ENCODE data around the gene MRPL38. TPM values are rescaled to one million over a fixed set of nuclear protein-coding genes. Genes with fewer than 3 reads are reported as not detected.

Gene MRPL38
- total and polyA plus RNA-seq, 2 donors from 2014 or later = 89.8 to 114 TPM

DNA sequence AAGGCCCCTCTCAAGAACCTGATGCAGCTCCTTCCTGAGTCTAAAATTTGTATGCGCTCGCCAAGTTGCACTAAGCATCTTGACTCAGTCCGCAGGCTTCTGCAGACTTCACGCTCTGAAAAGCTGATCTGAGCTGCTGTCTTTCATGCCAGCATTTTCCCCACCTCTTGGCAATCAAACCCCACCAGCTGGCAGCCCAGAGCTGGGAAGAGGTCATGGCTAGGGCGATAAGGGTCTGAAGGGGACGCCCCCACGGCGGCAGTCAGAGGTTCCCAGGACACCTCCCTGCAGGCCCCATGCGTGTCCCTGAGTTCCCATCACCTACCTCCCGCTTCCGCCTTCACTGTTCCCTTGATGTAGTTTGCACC lies 55.4 kb downstream of the MRPL38 start:
- peaks cover 0 to 45% (median 19%) of the 10 kb centered on the region in 3 donors for H3K4me1 ChIP-seq (ENCODE audit: control insufficient read depth in 2 of 3, insufficient read depth in 2 of 3, low read depth in 1 of 3, low read length in 3 of 3)
- TF ChIP-seq, protein P1, sequence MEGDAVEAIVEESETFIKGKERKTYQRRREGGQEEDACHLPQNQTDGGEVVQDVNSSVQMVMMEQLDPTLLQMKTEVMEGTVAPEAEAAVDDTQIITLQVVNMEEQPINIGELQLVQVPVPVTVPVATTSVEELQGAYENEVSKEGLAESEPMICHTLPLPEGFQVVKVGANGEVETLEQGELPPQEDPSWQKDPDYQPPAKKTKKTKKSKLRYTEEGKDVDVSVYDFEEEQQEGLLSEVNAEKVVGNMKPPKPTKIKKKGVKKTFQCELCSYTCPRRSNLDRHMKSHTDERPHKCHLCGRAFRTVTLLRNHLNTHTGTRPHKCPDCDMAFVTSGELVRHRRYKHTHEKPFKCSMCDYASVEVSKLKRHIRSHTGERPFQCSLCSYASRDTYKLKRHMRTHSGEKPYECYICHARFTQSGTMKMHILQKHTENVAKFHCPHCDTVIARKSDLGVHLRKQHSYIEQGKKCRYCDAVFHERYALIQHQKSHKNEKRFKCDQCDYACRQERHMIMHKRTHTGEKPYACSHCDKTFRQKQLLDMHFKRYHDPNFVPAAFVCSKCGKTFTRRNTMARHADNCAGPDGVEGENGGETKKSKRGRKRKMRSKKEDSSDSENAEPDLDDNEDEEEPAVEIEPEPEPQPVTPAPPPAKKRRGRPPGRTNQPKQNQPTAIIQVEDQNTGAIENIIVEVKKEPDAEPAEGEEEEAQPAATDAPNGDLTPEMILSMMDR (IDR thresholded peaks at IDR 0.05; ENCODE audit: borderline replicate concordance, extremely low read depth, insufficient read depth) = no peak
- no peak overlapping the region for H3K4me3 ChIP-seq (ENCODE audit: low read length in 3 of 3)
- intact Hi-C loops (cut with DNase I) = no loop called here
- no peak overlapping the region for H3K27ac ChIP-seq (ENCODE audit: low read depth in 2 of 2, low read length in 2 of 2)
- H3K9me3 ChIP-seq (ENCODE audit: control insufficient read depth in 2 of 3, insufficient read depth in 1 of 3, low read length in 3 of 3) = no peaks in the 10 kb centered on the region
- no peak overlapping the region for H3K9ac ChIP-seq (ENCODE audit: low read length in 3 of 3)
- FAIRE-seq (no peak), DNase-seq (no peak)
- H3K27me3 ChIP-seq (ENCODE audit: control insufficient read depth, insufficient read depth, low read length) = no peaks in the 10 kb centered on the region
- H3K36me3 ChIP-seq (ENCODE audit: control insufficient read depth in 2 of 3, insufficient read depth in 3 of 3, low read length in 3 of 3) = peaks cover 6 to 53% (median 36%) of the 10 kb centered on the region in 3 donors

Other genes with a start within 250 kb of the MRPL38 start
- 51.6 TPM for gene RECQL5, start 237.7 kb downstream of the MRPL38 start, total RNA-seq
- gene RECQL5, start 237.7 kb downstream of the MRPL38 start, polyA plus RNA-seq (ENCODE audit: insufficient read depth, low read depth, low replicate concordance) = 40.0 TPM
- gene SAP30BP, start 237.5 kb downstream of the MRPL38 start, total RNA-seq = 95.1 TPM
- 62.9 TPM for gene SAP30BP, start 237.5 kb downstream of the MRPL38 start, polyA plus RNA-seq (ENCODE audit: insufficient read depth, low read depth, low replicate concordance)
- gene ITGB4, start 183.4 kb downstream of the MRPL38 start, total RNA-seq = 149 TPM
- gene ITGB4, start 183.4 kb downstream of the MRPL38 start, polyA plus RNA-seq (ENCODE audit: insufficient read depth, low read depth, low replicate concordance) = 15.7 TPM
- gene GALK1, start 139.7 kb downstream of the MRPL38 start, total RNA-seq = 34.5 TPM
- gene GALK1, start 139.7 kb downstream of the MRPL38 start, polyA plus RNA-seq (ENCODE audit: insufficient read depth, low read depth, low replicate concordance) = 105 TPM
- gene UNK, start 120.1 kb downstream of the MRPL38 start, total RNA-seq = 35.5 TPM
- 12.0 TPM for gene UNK, start 120.1 kb downstream of the MRPL38 start, polyA plus RNA-seq (ENCODE audit: insufficient read depth, low read depth, low replicate concordance)
- gene UNC13D, start 60.5 kb downstream of the MRPL38 start, total RNA-seq = 26.1 TPM
- gene UNC13D, start 60.5 kb downstream of the MRPL38 start, polyA plus RNA-seq (ENCODE audit: insufficient read depth, low read depth, low replicate concordance) = 3.8 TPM
- gene WBP2, start 49.5 kb downstream of the MRPL38 start, total RNA-seq = 135 TPM
- 151 TPM for gene WBP2, start 49.5 kb downstream of the MRPL38 start, polyA plus RNA-seq (ENCODE audit: insufficient read depth, low read depth, low replicate concordance)
- gene TRIM47, start 26.3 kb downstream of the MRPL38 start, total RNA-seq = 118 TPM
- gene TRIM47, start 26.3 kb downstream of the MRPL38 start, polyA plus RNA-seq (ENCODE audit: insufficient read depth, low read depth, low replicate concordance) = 95.0 TPM
- 23.6 TPM for gene TRIM65, start 7.9 kb downstream of the MRPL38 start, total RNA-seq
- 11.5 TPM for gene TRIM65, start 7.9 kb downstream of the MRPL38 start, polyA plus RNA-seq (ENCODE audit: insufficient read depth, low read depth, low replicate concordance)
- 11.5 TPM for gene FBF1, start 36.2 kb upstream of the MRPL38 start, total RNA-seq
- 5.7 TPM for gene FBF1, start 36.2 kb upstream of the MRPL38 start, polyA plus RNA-seq (ENCODE audit: insufficient read depth, low read depth, low replicate concordance)
- gene ACOX1, start 74.3 kb upstream of the MRPL38 start, total RNA-seq = 60.6 TPM
- 24.7 TPM for gene ACOX1, start 74.3 kb upstream of the MRPL38 start, polyA plus RNA-seq (ENCODE audit: insufficient read depth, low read depth, low replicate concordance)
- gene TEN1, start 74.4 kb upstream of the MRPL38 start, total RNA-seq = 21.3 TPM
- gene TEN1, start 74.4 kb upstream of the MRPL38 start, polyA plus RNA-seq (ENCODE audit: insufficient read depth, low read depth, low replicate concordance) = 40.8 TPM
- gene CDK3, start 96.0 kb upstream of the MRPL38 start, total RNA-seq = 7.1 TPM
- gene CDK3, start 96.0 kb upstream of the MRPL38 start, polyA plus RNA-seq (ENCODE audit: insufficient read depth, low read depth, low replicate concordance) = 7.4 TPM
- gene EVPL, start 122.4 kb upstream of the MRPL38 start, total RNA-seq = 23.5 TPM
- 11.1 TPM for gene EVPL, start 122.4 kb upstream of the MRPL38 start, polyA plus RNA-seq (ENCODE audit: insufficient read depth, low read depth, low replicate concordance)
- 68.1 TPM for gene SRP68, start 167.6 kb upstream of the MRPL38 start, total RNA-seq
- gene SRP68, start 167.6 kb upstream of the MRPL38 start, polyA plus RNA-seq (ENCODE audit: insufficient read depth, low read depth, low replicate concordance) = 52.7 TPM
- not detected for gene GALR2, start 169.9 kb upstream of the MRPL38 start, total RNA-seq
- not detected for gene GALR2, start 169.9 kb upstream of the MRPL38 start, polyA plus RNA-seq (ENCODE audit: insufficient read depth, low read depth, low replicate concordance)
- 0.22 TPM for gene ZACN, start 174.3 kb upstream of the MRPL38 start, total RNA-seq
- gene ZACN, start 174.3 kb upstream of the MRPL38 start, polyA plus RNA-seq (ENCODE audit: insufficient read depth, low read depth, low replicate concordance) = not detected
- gene EXOC7, start 198.9 kb upstream of the MRPL38 start, total RNA-seq = 143 TPM
- gene EXOC7, start 198.9 kb upstream of the MRPL38 start, polyA plus RNA-seq (ENCODE audit: insufficient read depth, low read depth, low replicate concordance) = 83.2 TPM
- gene FOXJ1, start 236.4 kb upstream of the MRPL38 start, total RNA-seq = 6.8 TPM
- gene FOXJ1, start 236.4 kb upstream of the MRPL38 start, polyA plus RNA-seq (ENCODE audit: insufficient read depth, low read depth, low replicate concordance) = 3.4 TPM

All from kidney (tissue), 14 donors.